Upper lobe of right lung (tissue), 1 donor: ENCODE data around the gene PPP2R3A. TPM values are rescaled to one million over a fixed set of nuclear protein-coding genes. Genes with fewer than 3 reads are reported as not detected.
A peak's percentile ranks its signal among the peaks of the same experiment; 100 is the strongest.

ENCODE experiments used
- ATAC-seq: fragments of 200-7000 bp; cut with Tn5 transposase; one replicate; pipeline ENCODE4 v1.9.1; 2020; ENCODE audit warnings: mild to moderate bottlenecking, moderate library complexity
- DNase-seq: peaks from one replicate; pipeline ENCODE4 v3.0.0-alpha.2; 2020
- H3K27ac ChIP-seq: fragments of 200-600 bp; one replicate; pipeline ENCODE4 v1.8.0; 2022
- H3K27me3 ChIP-seq: fragments of 200-600 bp; one replicate; pipeline ENCODE4 v1.8.0; 2022; ENCODE audit warnings: mild to moderate bottlenecking
- H3K36me3 ChIP-seq: fragments of 200-600 bp; one replicate; pipeline ENCODE4 v1.8.0; 2022
- H3K4me1 ChIP-seq: fragments of 200-600 bp; one replicate; pipeline ENCODE4 v1.8.0; 2022
- H3K4me3 ChIP-seq: fragments of 200-600 bp; one replicate; pipeline ENCODE4 v1.8.0; 2022; ENCODE audit warnings: mild to moderate bottlenecking
- H3K9me3 ChIP-seq: fragments of 200-600 bp; one replicate; pipeline ENCODE4 v1.8.0; 2022
- intact Hi-C: fragments of 100-400 bp; cut with DNase I; formaldehyde crosslinking; loops from one replicate; pipeline ENCODE4 v1.11.0; 2022
- long read RNA-seq: library from polyadenylated mRNA; unstranded; transcript quantifications from one replicate; pipeline ENCODE4 v2.0.0, GENCODE V29; 2021
- total RNA-seq: library from RNA; stranded (reverse); fragmentation: NEBNext Ultra II Directional; extraction: Animal tissue kit (Norgen Biotek cat#: 25700); gene quantifications from one replicate; pipeline ENCODE4 v1.2.1, GENCODE V29; 2021
- TF ChIP-seq, protein P1 (sequence below): fragments of 200-600 bp; IDR thresholded peaks from one replicate; pipeline ENCODE4 v1.8.0; 2022; ENCODE audit warnings: antibody characterized with exemption
- donor health status: DM: no; HTN: yes; CAD: no; lungs with severe emphysema.

The PPP2R3A gene, protein sequence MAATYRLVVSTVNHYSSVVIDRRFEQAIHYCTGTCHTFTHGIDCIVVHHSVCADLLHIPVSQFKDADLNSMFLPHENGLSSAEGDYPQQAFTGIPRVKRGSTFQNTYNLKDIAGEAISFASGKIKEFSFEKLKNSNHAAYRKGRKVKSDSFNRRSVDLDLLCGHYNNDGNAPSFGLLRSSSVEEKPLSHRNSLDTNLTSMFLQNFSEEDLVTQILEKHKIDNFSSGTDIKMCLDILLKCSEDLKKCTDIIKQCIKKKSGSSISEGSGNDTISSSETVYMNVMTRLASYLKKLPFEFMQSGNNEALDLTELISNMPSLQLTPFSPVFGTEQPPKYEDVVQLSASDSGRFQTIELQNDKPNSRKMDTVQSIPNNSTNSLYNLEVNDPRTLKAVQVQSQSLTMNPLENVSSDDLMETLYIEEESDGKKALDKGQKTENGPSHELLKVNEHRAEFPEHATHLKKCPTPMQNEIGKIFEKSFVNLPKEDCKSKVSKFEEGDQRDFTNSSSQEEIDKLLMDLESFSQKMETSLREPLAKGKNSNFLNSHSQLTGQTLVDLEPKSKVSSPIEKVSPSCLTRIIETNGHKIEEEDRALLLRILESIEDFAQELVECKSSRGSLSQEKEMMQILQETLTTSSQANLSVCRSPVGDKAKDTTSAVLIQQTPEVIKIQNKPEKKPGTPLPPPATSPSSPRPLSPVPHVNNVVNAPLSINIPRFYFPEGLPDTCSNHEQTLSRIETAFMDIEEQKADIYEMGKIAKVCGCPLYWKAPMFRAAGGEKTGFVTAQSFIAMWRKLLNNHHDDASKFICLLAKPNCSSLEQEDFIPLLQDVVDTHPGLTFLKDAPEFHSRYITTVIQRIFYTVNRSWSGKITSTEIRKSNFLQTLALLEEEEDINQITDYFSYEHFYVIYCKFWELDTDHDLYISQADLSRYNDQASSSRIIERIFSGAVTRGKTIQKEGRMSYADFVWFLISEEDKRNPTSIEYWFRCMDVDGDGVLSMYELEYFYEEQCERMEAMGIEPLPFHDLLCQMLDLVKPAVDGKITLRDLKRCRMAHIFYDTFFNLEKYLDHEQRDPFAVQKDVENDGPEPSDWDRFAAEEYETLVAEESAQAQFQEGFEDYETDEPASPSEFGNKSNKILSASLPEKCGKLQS (N-terminal part only)
- 7.4 TPM for total RNA-seq
- long read RNA-seq, full-length matches to known transcripts = 3 of 11 reads
- long read RNA-seq, partial matches to known transcripts = 2 of 11 reads
- long read RNA-seq, other reads (novel, unspliced or antisense) = 6 of 11 reads

DNA sequence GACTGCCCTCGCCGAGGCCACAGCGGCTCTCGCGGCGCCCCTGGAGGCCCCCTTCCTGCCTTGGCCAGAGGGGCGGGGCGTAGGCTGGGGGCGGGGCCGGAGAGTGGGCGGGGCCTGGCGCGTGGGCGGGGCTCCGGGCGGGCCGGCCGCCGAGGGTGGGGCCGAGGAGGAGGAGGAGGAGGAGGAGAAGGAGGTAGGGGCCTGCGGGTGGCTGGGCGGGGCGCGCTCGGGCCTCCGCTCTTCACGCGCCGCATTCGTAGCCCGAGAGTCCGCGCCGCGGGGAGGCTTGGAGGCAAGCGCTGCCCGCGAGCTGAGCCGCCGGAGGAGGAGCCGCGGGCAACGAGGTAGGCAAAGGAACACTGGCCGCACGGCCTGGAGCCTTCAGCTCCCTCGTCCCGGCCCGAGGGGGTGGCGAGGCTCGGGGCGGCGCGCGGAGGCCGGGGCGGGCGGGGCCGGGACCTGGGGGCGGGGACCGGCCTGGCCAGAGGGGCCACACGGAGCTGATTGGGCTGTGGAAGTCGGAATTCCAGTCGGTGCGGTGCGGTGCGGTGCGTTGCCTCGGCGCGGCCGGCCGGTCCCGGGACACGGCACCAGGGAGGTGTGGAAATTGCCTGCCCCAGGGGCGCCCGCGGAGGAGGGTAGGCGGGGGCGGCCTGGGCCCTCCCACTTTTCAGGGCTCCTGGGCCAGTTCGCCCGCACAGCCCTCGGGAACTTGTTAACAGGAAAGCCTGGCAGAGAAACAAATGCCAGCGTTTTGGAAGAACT is at the start of gene PPP2R3A:
Gene PPP2R3A, plus strand, starts transcription at position 223 of the 765 bp plus-strand sequence. CDS start 35,771 bp downstream, outside the sequence.
- H3K36me3 ChIP-seq = no peaks in the 10 kb centered on the region
- H3K27me3 ChIP-seq = no peaks in the 10 kb centered on the region
- peak within 1 kb of the TSS; percentile 82 for H3K27ac ChIP-seq
- TF ChIP-seq, protein P1, sequence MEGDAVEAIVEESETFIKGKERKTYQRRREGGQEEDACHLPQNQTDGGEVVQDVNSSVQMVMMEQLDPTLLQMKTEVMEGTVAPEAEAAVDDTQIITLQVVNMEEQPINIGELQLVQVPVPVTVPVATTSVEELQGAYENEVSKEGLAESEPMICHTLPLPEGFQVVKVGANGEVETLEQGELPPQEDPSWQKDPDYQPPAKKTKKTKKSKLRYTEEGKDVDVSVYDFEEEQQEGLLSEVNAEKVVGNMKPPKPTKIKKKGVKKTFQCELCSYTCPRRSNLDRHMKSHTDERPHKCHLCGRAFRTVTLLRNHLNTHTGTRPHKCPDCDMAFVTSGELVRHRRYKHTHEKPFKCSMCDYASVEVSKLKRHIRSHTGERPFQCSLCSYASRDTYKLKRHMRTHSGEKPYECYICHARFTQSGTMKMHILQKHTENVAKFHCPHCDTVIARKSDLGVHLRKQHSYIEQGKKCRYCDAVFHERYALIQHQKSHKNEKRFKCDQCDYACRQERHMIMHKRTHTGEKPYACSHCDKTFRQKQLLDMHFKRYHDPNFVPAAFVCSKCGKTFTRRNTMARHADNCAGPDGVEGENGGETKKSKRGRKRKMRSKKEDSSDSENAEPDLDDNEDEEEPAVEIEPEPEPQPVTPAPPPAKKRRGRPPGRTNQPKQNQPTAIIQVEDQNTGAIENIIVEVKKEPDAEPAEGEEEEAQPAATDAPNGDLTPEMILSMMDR = no peak
- peaks cover 12% of the 10 kb centered on the region for H3K4me1 ChIP-seq
- peak within 1 kb of the TSS; percentile 82 for H3K4me3 ChIP-seq
- DNase-seq = peak; percentile 93
- no peaks in the 10 kb centered on the region for H3K9me3 ChIP-seq
- peak; percentile 99 for ATAC-seq
- intact Hi-C loops = no loop called here

DNA sequence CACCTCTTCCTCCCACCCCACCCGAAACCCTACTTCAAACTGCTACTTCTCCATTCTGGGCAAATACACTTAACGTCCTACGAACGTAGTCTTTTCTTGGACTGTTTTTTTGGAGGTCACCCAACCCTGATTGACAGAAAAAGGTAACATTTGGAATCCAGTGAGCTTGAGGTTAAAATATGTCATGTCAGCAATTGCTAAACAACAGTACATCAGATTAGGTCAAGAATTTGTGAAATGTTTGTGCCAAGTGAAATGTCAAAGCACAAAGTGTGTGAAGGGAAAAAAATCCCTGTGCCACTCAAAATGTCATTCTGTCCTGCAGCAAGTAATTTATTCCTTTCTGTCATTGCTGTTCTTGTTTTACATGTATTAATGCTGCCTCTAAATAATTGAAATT is 49.2 kb upstream of the PPP2R3A start:
- H3K9me3 ChIP-seq = no peaks in the 10 kb centered on the region
- H3K4me3 ChIP-seq = no peak overlapping the region
- H3K4me1 ChIP-seq = no peaks in the 10 kb centered on the region
- H3K27me3 ChIP-seq = no peaks in the 10 kb centered on the region
- DNase-seq (no peak), ATAC-seq (no peak)
- no peak overlapping the region for H3K27ac ChIP-seq
- intact Hi-C loops = loop anchor here (5.0 kb wide), 1 partner anchor 126 kb away; no protein-coding TSS in a partner anchor
- H3K36me3 ChIP-seq = no peaks in the 10 kb centered on the region
- TF ChIP-seq, protein P1 = no peak

DNA sequence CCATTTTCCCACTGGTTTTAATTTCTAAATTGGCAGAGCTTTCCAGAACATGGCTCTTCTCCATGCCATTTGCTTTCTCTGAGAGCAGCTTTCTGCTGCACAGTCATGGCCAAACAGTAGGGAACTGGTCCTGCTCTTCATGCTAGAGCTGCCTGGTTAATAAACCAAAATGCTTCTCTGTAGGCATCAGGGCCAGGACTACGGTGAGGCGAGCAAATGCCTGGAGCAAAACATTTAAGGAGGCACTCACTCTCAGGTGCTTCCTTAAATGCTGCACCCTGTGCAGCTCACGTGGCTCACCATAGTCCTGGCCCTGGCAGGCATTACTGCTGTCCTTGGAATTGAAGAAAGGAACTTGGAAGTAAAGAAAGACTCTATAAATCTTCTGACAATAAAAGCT is 48.5 kb upstream of the PPP2R3A start:
- TF ChIP-seq, protein P1 = no peak
- DNase-seq (no peak), ATAC-seq (no peak)
- H3K4me3 ChIP-seq = no peak overlapping the region
- intact Hi-C loops = loop anchor here (5.0 kb wide), 1 partner anchor 125 kb away; no protein-coding TSS in a partner anchor
- no peak overlapping the region for H3K27ac ChIP-seq
- no peaks in the 10 kb centered on the region for H3K4me1 ChIP-seq
- H3K27me3 ChIP-seq = no peaks in the 10 kb centered on the region
- no peaks in the 10 kb centered on the region for H3K36me3 ChIP-seq
- no peaks in the 10 kb centered on the region for H3K9me3 ChIP-seq

DNA sequence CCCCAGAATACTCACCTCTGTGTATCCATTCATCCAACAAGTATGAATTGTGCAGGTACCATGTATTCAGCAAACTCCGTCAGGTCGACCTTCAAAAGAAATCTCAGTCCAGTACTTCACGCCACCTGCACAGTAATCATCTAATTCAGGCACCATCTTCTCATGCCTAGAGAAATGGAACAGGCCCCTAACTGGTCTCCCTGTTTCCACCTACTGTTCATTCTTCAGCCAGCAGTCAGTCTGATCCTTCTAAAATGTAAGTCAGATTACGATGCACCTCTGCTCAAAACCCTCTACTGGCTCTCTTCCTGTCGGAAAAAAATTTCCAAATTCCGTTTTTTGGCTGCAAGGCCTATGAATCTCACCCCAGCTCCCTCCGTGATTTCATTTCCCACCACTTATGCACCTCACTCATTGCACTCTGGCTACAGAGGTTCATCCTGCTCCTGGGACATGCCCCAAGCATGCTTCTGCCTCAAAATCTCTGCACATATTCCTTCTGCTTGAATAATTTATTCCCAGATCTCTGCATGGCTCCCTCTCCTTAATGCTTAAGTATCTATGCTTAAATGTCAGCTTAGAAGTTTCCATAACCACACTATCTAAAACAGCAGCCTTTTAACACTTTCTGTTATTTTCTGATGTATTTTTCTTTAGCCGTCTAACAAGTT is 47.5 kb upstream of the PPP2R3A start:
- no peak overlapping the region for H3K27ac ChIP-seq
- TF ChIP-seq, protein P1 = no peak
- ATAC-seq = no peak
- no peak for DNase-seq
- no peaks in the 10 kb centered on the region for H3K27me3 ChIP-seq
- H3K4me1 ChIP-seq = no peaks in the 10 kb centered on the region
- H3K4me3 ChIP-seq = no peak overlapping the region
- no peaks in the 10 kb centered on the region for H3K9me3 ChIP-seq
- intact Hi-C loops = loop anchor here (5.0 kb wide), 1 partner anchor 124 kb away; no protein-coding TSS in a partner anchor
- H3K36me3 ChIP-seq = no peaks in the 10 kb centered on the region
